Ishikawa (cell line): Measurements from ENCODE around the gene CDH13.

Source experiments
- CEBPB ChIP-seq: IDR thresholded peaks from 2 replicates; pipeline ENCODE4 v1.6.1; 2012
- CREB1 ChIP-seq: IDR thresholded peaks from 2 replicates; pipeline ENCODE4 v1.6.1; 2012; ENCODE audit warnings: low read depth
- EGR1 ChIP-seq: IDR thresholded peaks from 2 replicates; pipeline ENCODE4 v1.6.1; 2012
- EP300 ChIP-seq: IDR thresholded peaks from 2 replicates; pipeline ENCODE4 v1.6.1; 2012; ENCODE audit warnings: borderline replicate concordance
- FOXM1 ChIP-seq: IDR thresholded peaks from 2 replicates; pipeline ENCODE4 v1.6.1; 2012; ENCODE audit warnings: low read depth, borderline replicate concordance
- NFIC ChIP-seq: IDR thresholded peaks from 2 replicates; pipeline ENCODE4 v1.6.1; 2012
- RAD21 ChIP-seq: IDR thresholded peaks from 2 replicates; pipeline ENCODE4 v1.6.1; 2012; ENCODE audit warnings: low read depth
- TAF1 ChIP-seq: IDR thresholded peaks from 2 replicates; pipeline ENCODE4 v1.6.1; 2012; ENCODE audit warnings: low read depth, mild to moderate bottlenecking
- USF1 ChIP-seq: IDR thresholded peaks from 2 replicates; pipeline ENCODE4 v1.6.1; 2012
- YY1 ChIP-seq: IDR thresholded peaks from 2 replicates; pipeline ENCODE4 v1.6.1; 2012; ENCODE audit warnings: low read depth
- ZBTB7A ChIP-seq: IDR thresholded peaks from 2 replicates; pipeline ENCODE4 v1.6.1; 2012; ENCODE audit warnings: low read depth
- TF ChIP-seq, protein P1 (sequence below): IDR thresholded peaks from 2 replicates; pipeline ENCODE4 v1.6.1; 2012; ENCODE audit warnings: low read depth, mild to moderate bottlenecking

DNA sequence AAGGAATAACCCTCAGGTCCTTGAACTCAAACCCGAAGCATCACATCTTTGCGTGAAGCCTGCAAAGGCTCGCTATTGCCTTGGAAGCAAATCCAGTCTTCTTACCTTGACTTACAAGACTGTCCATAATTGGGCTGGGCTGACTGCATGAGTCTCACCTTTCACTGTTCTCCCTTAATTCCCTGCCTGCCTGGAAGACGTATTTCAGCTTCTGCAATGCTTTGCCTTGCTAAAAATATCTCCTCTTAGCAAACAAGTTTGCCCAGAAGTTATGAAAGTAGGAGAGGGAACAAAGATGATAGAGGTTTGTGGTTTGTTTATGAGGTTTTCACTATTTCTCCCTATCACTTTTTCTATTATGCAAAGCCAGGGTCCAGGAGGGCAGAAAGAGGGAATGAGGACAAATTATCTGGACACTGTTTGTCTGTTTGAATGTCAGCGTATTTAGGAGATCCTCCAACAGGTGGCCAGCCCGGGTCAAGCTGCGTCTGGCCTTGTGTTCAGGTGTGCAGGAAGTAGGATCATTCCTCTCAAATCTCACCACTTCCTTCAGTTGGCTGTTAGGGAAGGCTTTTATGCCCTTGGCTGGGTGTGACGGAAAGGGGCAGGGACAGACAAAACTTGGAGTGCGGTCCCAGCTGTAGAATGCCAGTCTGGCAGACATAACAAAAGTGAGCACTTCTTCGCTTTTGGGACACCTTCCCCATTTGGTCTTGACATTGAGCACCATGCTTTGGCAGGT is 488.9 kb downstream of the CDH13 start:
- TF ChIP-seq CREB1 (no peak), TAF1 (no peak), ZBTB7A (no peak), CEBPB (no peak), FOXM1 (no peak), EP300 (no peak), NFIC (no peak), USF1 (no peak), YY1 (no peak), EGR1 (no peak), RAD21 (no peak)
- TF ChIP-seq, protein P1, sequence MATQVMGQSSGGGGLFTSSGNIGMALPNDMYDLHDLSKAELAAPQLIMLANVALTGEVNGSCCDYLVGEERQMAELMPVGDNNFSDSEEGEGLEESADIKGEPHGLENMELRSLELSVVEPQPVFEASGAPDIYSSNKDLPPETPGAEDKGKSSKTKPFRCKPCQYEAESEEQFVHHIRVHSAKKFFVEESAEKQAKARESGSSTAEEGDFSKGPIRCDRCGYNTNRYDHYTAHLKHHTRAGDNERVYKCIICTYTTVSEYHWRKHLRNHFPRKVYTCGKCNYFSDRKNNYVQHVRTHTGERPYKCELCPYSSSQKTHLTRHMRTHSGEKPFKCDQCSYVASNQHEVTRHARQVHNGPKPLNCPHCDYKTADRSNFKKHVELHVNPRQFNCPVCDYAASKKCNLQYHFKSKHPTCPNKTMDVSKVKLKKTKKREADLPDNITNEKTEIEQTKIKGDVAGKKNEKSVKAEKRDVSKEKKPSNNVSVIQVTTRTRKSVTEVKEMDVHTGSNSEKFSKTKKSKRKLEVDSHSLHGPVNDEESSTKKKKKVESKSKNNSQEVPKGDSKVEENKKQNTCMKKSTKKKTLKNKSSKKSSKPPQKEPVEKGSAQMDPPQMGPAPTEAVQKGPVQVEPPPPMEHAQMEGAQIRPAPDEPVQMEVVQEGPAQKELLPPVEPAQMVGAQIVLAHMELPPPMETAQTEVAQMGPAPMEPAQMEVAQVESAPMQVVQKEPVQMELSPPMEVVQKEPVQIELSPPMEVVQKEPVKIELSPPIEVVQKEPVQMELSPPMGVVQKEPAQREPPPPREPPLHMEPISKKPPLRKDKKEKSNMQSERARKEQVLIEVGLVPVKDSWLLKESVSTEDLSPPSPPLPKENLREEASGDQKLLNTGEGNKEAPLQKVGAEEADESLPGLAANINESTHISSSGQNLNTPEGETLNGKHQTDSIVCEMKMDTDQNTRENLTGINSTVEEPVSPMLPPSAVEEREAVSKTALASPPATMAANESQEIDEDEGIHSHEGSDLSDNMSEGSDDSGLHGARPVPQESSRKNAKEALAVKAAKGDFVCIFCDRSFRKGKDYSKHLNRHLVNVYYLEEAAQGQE, result no peak
